ENCODE measurements around the gene SMYD5.
"Not testable (repeated sequence)": the region's sequence is repeated elsewhere in the genome, so short reads cannot be mapped to it uniquely, and the experiment has no call there.

SMYD5 gene

DNA sequence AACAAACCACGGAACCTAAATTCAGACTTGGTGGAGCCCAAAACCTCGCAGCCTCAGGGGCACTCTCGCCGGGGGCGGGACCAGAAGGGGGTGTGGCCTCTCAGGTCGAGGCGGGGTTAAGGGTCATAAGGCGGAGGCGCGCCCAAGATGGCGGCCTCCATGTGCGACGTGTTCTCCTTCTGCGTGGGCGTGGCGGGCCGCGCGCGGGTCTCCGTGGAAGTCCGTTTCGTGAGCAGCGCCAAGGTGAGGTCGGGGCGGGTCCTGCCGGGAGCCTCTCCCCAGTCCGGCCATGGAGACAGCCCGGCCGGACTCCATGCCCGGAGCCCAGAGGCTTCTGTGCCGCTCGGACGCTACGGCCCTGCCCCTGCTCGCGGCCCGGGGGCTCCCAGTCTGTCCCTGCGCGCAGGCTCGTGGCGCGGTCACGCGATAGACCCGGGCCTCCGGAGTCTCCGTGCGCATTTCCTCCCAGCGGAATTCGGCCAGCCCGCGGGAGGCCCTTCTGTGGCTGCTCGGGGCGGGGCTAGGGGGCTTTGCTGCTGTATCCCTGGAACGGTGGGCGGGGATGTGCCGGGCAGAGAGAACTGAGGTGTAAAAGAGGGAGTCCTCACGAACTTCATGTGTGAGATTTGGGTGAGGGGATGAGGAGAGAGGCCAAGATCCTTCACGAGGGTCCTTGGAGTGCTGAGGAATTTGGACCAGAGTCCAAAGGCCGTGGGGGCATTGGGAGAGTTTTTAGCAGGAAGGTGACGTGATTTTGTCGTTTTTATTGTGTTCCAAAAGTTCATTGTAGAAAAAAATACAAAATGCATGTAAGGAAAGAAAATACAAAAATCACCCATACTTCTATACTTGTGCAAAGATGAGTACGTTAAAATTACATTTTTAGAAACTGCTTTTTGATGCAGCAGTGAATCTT, at the start of gene SMYD5:
Gene SMYD5 (plus strand): TSS at position 126 of the 916 bp plus-strand sequence. CDS start 22 bp downstream, at position 148.
- Histone ChIP-seq H3K9me3 (ENCODE audit: low read depth, low read length) (no peaks in the 10 kb centered on the region), H3K9ac (ENCODE audit: insufficient read length) (peak within 1 kb of the TSS; percentile 83), H3K36me3 (ENCODE audit: insufficient read depth, low read length) (no peaks in the 10 kb centered on the region; the same call in 1 of the 2 replicates), H3K4me3 (peak within 1 kb of the TSS; percentile 85), H3K27ac (peak within 1 kb of the TSS; percentile 78)
- peak; percentile 55 for DNase-seq (ENCODE audit: low read depth, low spot score)
- TF ChIP-seq POLR2AphosphoS5 (IDR thresholded peaks at IDR 0.05; ENCODE audit: borderline replicate concordance, low read depth, low read length) (peak; percentile 80), FOXP2 (optimal IDR thresholded peaks at IDR 0.05; ENCODE audit: control extremely low read depth, extremely low read length, insufficient read depth) (no peak), EZH2 (IDR thresholded peaks at IDR 0.05) (no peak)

DNA sequence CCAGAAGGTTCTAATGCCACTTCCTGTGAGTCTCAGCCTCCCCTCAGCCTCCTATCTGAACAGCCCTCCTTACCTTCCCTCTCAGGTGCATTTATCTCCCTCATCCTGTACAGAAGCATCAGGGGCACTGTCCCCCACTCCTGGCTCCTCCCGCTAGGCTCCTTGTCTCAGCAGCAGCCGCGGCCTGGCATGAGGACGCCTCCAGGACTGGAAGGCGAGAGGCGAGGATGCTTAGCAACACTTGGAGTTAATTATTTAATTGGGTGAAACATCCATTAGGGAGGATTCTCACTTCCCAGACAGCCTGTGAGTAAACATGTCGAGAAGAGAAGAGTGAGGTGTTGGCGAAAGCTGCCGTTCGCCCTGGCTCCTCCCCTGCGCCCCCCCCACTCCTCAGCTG, 48.1 kb upstream of the SMYD5 start:
- not testable (repeated sequence) for H3K27ac ChIP-seq; H3K4me3 ChIP-seq; DNase-seq (ENCODE audit: low read depth, low spot score); H3K9me3 ChIP-seq (ENCODE audit: low read depth, low read length); H3K9ac ChIP-seq (ENCODE audit: insufficient read length); H3K36me3 ChIP-seq (ENCODE audit: insufficient read depth, low read length)

DNA sequence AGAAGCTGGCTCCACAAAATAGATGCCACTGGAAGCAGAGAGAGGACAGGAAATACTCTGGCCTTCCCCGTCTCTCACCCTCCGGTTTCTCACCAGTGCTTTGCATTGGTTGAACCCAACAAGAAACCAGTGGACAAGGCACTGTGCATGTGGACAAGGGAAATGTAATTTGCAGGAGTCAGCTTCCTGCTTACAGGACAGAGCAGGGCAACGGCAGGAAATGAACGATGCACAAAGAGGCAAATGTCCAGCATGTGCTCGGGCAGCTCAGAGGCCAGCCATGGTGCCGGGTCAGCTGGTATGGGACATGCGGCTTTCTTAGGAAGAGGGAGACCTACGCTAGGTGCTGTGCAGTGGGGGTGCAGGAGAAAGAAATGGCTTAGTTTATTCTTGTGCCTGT, 47.2 kb upstream of the SMYD5 start:
- H3K9ac ChIP-seq (ENCODE audit: insufficient read length); DNase-seq (ENCODE audit: low read depth, low spot score); H3K27ac ChIP-seq; H3K9me3 ChIP-seq (ENCODE audit: low read depth, low read length); H3K4me3 ChIP-seq; H3K36me3 ChIP-seq (ENCODE audit: insufficient read depth, low read length): not testable (repeated sequence)

DNA sequence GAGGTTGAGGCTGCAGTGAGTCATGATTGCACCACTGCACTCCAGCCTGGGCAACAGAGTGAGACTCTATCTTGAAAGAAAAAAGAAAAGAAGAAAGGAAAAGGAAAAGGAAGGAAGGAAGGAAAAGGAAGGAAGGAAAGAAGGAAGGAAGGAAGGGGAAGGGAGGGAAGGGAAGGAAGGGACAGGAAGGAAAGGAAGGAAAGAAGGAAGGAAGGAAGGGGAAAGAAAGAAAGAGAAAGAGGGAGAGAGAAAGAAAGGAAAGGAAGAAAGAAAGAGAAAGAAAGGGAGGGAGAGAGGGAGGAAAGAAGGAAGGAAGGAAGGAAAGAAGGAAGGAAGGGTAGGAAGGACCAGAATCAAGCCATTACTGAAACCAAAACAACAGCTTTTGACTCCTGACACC, 45.7 kb upstream of the SMYD5 start:
- not testable (repeated sequence) for H3K27ac ChIP-seq; DNase-seq (ENCODE audit: low read depth, low spot score); H3K9me3 ChIP-seq (ENCODE audit: low read depth, low read length); H3K36me3 ChIP-seq (ENCODE audit: insufficient read depth, low read length); H3K4me3 ChIP-seq; H3K9ac ChIP-seq (ENCODE audit: insufficient read length)

DNA sequence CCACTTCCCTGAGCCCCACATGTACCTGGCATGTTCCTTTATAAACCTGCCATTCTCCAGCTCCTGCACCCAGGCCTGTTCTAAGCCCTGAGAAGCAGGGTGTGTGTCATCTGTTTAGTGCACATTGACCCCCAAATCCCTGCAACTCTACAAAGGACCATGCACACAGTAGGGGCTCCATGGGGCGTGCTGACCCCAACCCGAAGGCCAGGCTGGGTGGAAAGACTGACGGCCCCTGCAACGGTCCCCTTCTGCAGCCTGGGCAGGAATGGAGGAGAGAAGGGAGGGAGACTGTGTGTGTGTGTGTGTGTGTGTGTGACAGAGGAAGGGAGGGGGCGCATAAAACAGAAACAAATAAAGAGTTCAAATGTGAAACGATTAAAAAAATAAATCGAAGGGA, 43.7 kb upstream of the SMYD5 start:
- not testable (repeated sequence) for H3K4me3 ChIP-seq; H3K9me3 ChIP-seq (ENCODE audit: low read depth, low read length); H3K27ac ChIP-seq; DNase-seq (ENCODE audit: low read depth, low spot score); H3K36me3 ChIP-seq (ENCODE audit: insufficient read depth, low read length); H3K9ac ChIP-seq (ENCODE audit: insufficient read length)

DNA sequence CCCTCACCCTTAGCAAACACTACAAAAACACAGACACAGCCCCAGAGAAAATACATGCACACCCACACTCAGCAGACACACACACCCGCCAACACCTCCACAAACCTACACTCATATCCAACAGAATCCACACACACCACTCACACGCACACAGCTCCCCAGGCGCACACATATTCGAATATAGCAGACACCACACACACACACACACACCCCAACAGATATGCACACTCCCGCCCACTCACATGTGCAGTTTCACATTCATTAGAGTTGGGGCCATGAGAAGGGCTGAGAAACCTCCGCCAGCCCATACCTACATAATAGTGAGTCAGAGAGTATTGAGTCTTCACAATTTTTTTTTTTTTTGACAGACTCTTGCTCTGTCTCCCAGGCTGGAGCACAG, 41.1 kb upstream of the SMYD5 start:
- no peak overlapping the region for H3K9ac ChIP-seq (ENCODE audit: insufficient read length)
- no peak for DNase-seq (ENCODE audit: low read depth, low spot score)
- no peaks in the 10 kb centered on the region for H3K9me3 ChIP-seq (ENCODE audit: low read depth, low read length)
- TF ChIP-seq FOXP2 (optimal IDR thresholded peaks at IDR 0.05; ENCODE audit: control extremely low read depth, extremely low read length, insufficient read depth) = no peak
- TF ChIP-seq POLR2AphosphoS5 (IDR thresholded peaks at IDR 0.05; ENCODE audit: borderline replicate concordance, low read depth, low read length) = no peak
- TF ChIP-seq EZH2 (IDR thresholded peaks at IDR 0.05) = no peak
- no peaks in the 10 kb centered on the region for H3K36me3 ChIP-seq (ENCODE audit: insufficient read depth, low read length)
- H3K27ac ChIP-seq = no peak overlapping the region
- H3K4me3 ChIP-seq = no peak overlapping the region

DNA sequence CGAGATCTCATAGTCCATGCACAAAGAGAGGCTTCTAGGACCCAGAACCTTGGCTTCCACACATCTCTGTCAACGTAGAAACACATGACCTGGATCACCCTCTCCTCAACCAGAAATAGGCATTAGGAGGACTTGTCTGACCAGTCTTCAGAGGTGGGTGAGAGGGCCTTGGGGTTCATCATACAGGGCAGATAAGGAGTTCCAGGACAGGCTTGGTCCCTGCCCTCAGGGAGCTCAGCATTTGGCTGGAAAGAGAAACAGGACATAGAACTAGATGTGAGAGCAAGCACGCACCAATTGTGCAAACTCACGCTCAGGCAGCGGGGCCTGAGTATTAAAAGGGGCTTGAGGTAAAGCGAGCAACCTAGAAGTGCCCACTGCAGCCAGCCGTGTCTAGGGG, 40.3 kb upstream of the SMYD5 start:
- Histone ChIP-seq H3K9ac (ENCODE audit: insufficient read length) (no peak overlapping the region), H3K9me3 (ENCODE audit: low read depth, low read length) (no peaks in the 10 kb centered on the region), H3K36me3 (ENCODE audit: insufficient read depth, low read length) (no peaks in the 10 kb centered on the region), H3K4me3 (no peak overlapping the region), H3K27ac (no peak overlapping the region)
- TF ChIP-seq FOXP2 (optimal IDR thresholded peaks at IDR 0.05; ENCODE audit: control extremely low read depth, extremely low read length, insufficient read depth) = no peak
- no peak for TF ChIP-seq POLR2AphosphoS5 (IDR thresholded peaks at IDR 0.05; ENCODE audit: borderline replicate concordance, low read depth, low read length)
- no peak for TF ChIP-seq EZH2 (IDR thresholded peaks at IDR 0.05)
- no peak for DNase-seq (ENCODE audit: low read depth, low spot score)

DNA sequence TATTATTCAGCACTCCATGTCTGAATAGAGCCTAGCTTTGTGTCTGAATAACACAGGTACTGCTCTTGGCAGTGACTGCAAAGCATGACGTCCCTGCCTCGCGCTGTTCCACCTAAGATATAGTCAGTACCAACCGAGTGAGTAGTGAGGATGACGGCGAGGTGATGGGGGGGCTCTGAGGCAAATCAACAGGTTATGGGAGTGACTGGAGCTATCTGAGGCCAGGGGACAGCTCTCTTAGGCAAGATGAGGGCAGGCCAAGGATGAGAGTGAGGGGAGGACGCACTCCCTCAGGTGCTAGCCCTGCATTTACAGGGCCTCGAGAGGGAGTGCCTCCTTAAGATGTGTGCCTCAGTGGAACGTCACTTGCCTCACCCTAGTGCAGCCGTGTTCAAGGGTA, 39.8 kb upstream of the SMYD5 start:
- Histone ChIP-seq H3K27ac (no peak overlapping the region), H3K9ac (ENCODE audit: insufficient read length) (no peak overlapping the region), H3K9me3 (ENCODE audit: low read depth, low read length) (no peaks in the 10 kb centered on the region), H3K36me3 (ENCODE audit: insufficient read depth, low read length) (no peaks in the 10 kb centered on the region), H3K4me3 (no peak overlapping the region)
- no peak for DNase-seq (ENCODE audit: low read depth, low spot score)
- no peak for TF ChIP-seq POLR2AphosphoS5 (IDR thresholded peaks at IDR 0.05; ENCODE audit: borderline replicate concordance, low read depth, low read length)
- no peak for TF ChIP-seq FOXP2 (optimal IDR thresholded peaks at IDR 0.05; ENCODE audit: control extremely low read depth, extremely low read length, insufficient read depth)
- TF ChIP-seq EZH2 (IDR thresholded peaks at IDR 0.05) = no peak

DNA sequence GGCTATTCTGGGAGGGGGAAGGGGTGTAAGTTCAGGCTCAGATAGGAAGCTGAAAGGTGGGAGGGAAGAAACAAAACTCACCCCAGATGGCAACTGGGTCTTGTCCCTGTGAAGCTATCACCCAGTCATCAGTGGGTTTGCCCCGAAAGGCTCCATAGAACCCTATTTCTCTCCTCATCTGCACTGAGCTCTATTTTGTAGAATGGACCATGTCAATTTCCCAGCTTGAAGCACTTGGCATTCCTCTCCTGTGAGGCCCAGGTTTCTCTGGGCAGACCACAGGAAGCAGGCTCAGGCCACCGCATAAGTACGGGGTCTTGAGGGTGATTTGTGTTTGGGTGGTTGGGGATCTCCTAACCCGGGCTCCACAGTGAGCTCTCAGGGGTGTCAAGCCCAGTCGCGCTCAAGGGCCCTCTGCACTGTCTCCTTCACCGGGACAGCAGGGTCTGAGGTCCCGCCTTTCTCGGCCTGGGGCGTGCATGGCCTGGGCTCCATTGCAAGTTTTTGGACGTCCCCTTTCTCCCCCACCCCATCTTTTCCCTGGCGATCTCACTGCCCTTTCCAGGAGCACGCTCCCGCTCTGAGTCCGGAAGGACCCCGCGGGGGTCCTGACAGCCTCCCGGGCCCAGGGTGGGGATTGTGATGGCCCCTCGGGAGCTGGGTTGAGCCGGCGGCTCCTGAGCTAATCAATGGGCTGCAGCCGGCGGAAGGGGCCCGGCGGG, 38.9 kb upstream of the SMYD5 start:
- H3K4me3 ChIP-seq = peak overlapping the region; percentile 30; the same call in 1 of the 2 replicates
- H3K36me3 ChIP-seq (ENCODE audit: insufficient read depth, low read length) = no peaks in the 10 kb centered on the region
- TF ChIP-seq EZH2 (IDR thresholded peaks at IDR 0.05) = no peak
- no peak for TF ChIP-seq FOXP2 (optimal IDR thresholded peaks at IDR 0.05; ENCODE audit: control extremely low read depth, extremely low read length, insufficient read depth)
- no peak for TF ChIP-seq POLR2AphosphoS5 (IDR thresholded peaks at IDR 0.05; ENCODE audit: borderline replicate concordance, low read depth, low read length)
- peak overlapping the region; percentile 15 for H3K9ac ChIP-seq (ENCODE audit: insufficient read length)
- no peaks in the 10 kb centered on the region for H3K9me3 ChIP-seq (ENCODE audit: low read depth, low read length)
- no peak overlapping the region for H3K27ac ChIP-seq
- no peak for DNase-seq (ENCODE audit: low read depth, low spot score)

Data from SK-N-MC (cell line).